ENCODE measurements around the gene TPSAB1. TPM values are rescaled to one million over a fixed set of nuclear protein-coding genes. Genes with fewer than 3 reads are reported as not detected.
"Not testable (repeated sequence)": the region's sequence is repeated elsewhere in the genome, so short reads cannot be mapped to it uniquely, and the experiment has no call there.

Gene TPSAB1
- total RNA-seq, 2 experiments from 2014 or later: not detected

- ATAC-seq: no peak
- no peak for DNase-seq
- H3K9me3 Mint-ChIP-seq (ENCODE audit: insufficient read depth): no peaks in the 10 kb centered on the region
- CTCF ChIA-PET: no interaction called here
- H3K27me3 Mint-ChIP-seq (ENCODE audit: low read depth): no peaks in the 10 kb centered on the region
- no peaks in the 10 kb centered on the region for H3K36me3 Mint-ChIP-seq (ENCODE audit: low read depth)
- H3K4me1 Mint-ChIP-seq (ENCODE audit: low read depth): no peaks in the 10 kb centered on the region
- POLR2A ChIA-PET: no interaction called here
- H3K4me3 Mint-ChIP-seq: no peak overlapping the region
- no peak overlapping the region for H3K27ac Mint-ChIP-seq
These were observed 18.6 kb upstream of the TPSAB1 start for GRCh38 chr16:1221628-1222552.

- ATAC-seq: no peak
- POLR2A ChIA-PET: no interaction called here
- H3K36me3 Mint-ChIP-seq (ENCODE audit: low read depth): no peaks in the 10 kb centered on the region
These were observed 17.8 kb upstream of the TPSAB1 start for GRCh38 chr16:1222553-1223354.

DNA sequence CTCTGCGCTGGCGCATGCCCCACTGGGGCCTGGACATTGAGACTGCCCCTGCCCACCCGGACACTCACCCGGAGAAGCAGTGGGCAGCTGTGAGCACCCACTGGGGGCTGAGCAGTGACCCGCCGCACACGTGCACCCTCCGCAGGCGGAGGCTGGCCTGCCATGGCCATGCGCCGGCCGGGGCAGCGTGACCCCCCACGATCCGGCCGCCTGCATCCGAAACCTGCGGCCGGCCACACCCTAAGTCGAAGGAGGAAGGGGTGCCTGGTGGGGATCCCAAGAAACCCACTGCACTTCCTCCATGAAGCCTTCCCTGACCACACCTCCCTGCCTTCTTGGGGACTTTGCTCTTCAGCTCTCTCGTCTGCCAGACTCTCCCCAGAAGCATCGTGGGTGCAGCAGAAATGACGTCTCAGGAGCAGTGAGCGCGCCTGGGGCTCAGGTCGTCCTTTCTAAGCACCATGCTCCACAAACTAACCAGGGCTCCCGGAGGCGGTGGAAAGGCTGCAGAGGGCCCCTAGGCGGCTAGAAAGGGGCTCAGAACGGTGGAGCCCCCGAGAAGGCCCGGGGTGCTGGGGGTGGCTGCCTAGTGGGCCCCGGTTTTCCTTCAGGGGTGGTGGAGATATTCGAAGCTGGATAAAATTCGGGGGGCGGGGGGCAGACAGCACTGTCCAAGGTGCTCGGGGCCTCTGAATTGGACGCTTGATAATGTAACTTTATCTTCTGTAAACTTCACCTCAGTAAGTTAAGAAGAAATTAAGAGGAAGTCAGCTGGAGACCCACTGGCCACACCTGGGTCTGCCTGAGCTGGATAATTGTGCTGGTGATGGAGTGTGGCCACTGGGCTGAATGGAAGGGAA is 16.9 kb upstream of the TPSAB1 start:
- no peak for ATAC-seq
- POLR2A ChIA-PET: no interaction called here
- no peak overlapping the region for H3K27ac Mint-ChIP-seq
- no peak for DNase-seq
- H3K9me3 Mint-ChIP-seq (ENCODE audit: insufficient read depth): no peaks in the 10 kb centered on the region
- H3K4me3 Mint-ChIP-seq: no peak overlapping the region
- H3K36me3 Mint-ChIP-seq (ENCODE audit: low read depth): no peaks in the 10 kb centered on the region
- no peaks in the 10 kb centered on the region for H3K27me3 Mint-ChIP-seq (ENCODE audit: low read depth)
- CTCF ChIA-PET: no interaction called here
- no peaks in the 10 kb centered on the region for H3K4me1 Mint-ChIP-seq (ENCODE audit: low read depth)

More at GRCh38 chr16:1222553-1223354, 17.8 kb upstream of the TPSAB1 start:
- no peak overlapping the region for H3K27ac Mint-ChIP-seq
- H3K9me3 Mint-ChIP-seq (ENCODE audit: insufficient read depth): no peaks in the 10 kb centered on the region
- no peaks in the 10 kb centered on the region for H3K27me3 Mint-ChIP-seq (ENCODE audit: low read depth)
- CTCF ChIA-PET: no interaction called here
- no peaks in the 10 kb centered on the region for H3K4me1 Mint-ChIP-seq (ENCODE audit: low read depth)
- no peak for DNase-seq
- H3K4me3 Mint-ChIP-seq: no peak overlapping the region

DNA sequence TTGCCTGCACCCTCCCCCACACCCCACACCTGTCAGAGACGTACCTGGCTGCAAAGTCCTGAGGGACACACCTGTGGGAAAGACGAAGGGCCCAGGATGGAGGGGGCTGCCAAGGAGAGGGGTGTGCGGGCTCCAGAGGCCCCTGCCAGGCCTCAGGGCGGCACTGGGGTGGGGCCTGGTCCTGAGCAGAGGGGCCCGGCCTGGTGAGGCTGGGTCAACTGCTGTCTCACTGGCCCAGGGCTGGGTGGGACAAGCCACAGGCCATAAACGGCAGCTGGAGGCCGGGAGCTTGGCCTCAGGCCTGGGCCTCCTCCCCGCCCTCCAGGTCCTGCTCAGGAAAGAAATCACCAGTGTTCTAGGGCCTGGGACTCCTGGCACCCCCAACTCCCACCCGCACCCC is 15.9 kb upstream of the TPSAB1 start:
- no peak for ATAC-seq
- Mint-ChIP-seq H3K4me1 (ENCODE audit: low read depth) (no peaks in the 10 kb centered on the region), H3K36me3 (ENCODE audit: low read depth) (no peaks in the 10 kb centered on the region), H3K9me3 (ENCODE audit: insufficient read depth) (no peaks in the 10 kb centered on the region), H3K27me3 (ENCODE audit: low read depth) (no peaks in the 10 kb centered on the region), H3K27ac (no peak overlapping the region), H3K4me3 (no peak overlapping the region)
- CTCF ChIA-PET: no interaction called here
- DNase-seq: no peak
- POLR2A ChIA-PET: no interaction called here

DNA sequence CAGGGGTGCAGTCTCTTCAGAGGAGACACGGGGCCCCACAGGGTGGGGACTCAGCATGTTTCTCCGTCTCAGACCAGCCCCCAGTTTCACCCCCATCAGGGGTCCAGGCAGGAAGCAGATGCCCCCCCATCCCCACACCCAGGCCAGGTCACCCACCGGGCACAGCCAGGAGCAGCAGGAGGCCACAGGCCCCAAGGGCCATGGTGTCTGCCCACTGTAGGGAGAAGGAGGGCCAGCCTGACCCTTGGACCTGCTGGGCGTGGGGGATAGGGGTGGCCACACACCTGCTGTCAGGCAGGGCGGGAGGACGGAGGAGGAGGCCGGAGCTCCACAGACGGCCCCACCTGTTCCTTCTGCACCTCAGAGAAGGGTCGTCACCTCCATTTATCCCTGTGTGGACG is 15.5 kb upstream of the TPSAB1 start, which contains the start of gene TPSG1:
Gene TPSG1, minus strand, starts transcription at position 218 of the 401 bp plus-strand sequence. Its CDS starts 16 bp downstream, at position 202.
- DNase-seq (no peak), ATAC-seq (no peak)
- no peaks in the 10 kb centered on the region for H3K27me3 Mint-ChIP-seq (ENCODE audit: low read depth)
- H3K9me3 Mint-ChIP-seq (ENCODE audit: insufficient read depth): no peaks in the 10 kb centered on the region
- CTCF ChIA-PET: no interaction called here
- no peak within 1 kb of the TSS for H3K27ac Mint-ChIP-seq
- H3K4me3 Mint-ChIP-seq: no peak within 1 kb of the TSS
- no peaks in the 10 kb centered on the region for H3K4me1 Mint-ChIP-seq (ENCODE audit: low read depth)
- H3K36me3 Mint-ChIP-seq (ENCODE audit: low read depth): no peaks in the 10 kb centered on the region
- POLR2A ChIA-PET: no interaction called here

- H3K27me3 Mint-ChIP-seq (ENCODE audit: low read depth); ATAC-seq; H3K4me1 Mint-ChIP-seq (ENCODE audit: low read depth); POLR2A ChIA-PET; H3K9me3 Mint-ChIP-seq (ENCODE audit: insufficient read depth); H3K36me3 Mint-ChIP-seq (ENCODE audit: low read depth); H3K4me3 Mint-ChIP-seq; DNase-seq; CTCF ChIA-PET; H3K27ac Mint-ChIP-seq: not testable (repeated sequence)
These were observed 14.7 kb upstream of the TPSAB1 start for GRCh38 chr16:1225728-1226311.

- H3K9me3 Mint-ChIP-seq (ENCODE audit: insufficient read depth); H3K27ac Mint-ChIP-seq; H3K27me3 Mint-ChIP-seq (ENCODE audit: low read depth); ATAC-seq; POLR2A ChIA-PET; H3K36me3 Mint-ChIP-seq (ENCODE audit: low read depth); H3K4me1 Mint-ChIP-seq (ENCODE audit: low read depth); DNase-seq; CTCF ChIA-PET; H3K4me3 Mint-ChIP-seq: not testable (repeated sequence)
These were observed 13.8 kb upstream of the TPSAB1 start for GRCh38 chr16:1226692-1227091.

- H3K4me1 Mint-ChIP-seq (ENCODE audit: low read depth); H3K27ac Mint-ChIP-seq; H3K36me3 Mint-ChIP-seq (ENCODE audit: low read depth); H3K27me3 Mint-ChIP-seq (ENCODE audit: low read depth); H3K4me3 Mint-ChIP-seq; ATAC-seq; H3K9me3 Mint-ChIP-seq (ENCODE audit: insufficient read depth); POLR2A ChIA-PET; CTCF ChIA-PET; DNase-seq: not testable (repeated sequence)
These were observed 12.3 kb upstream of the TPSAB1 start for GRCh38 chr16:1228227-1228626.

- H3K4me1 Mint-ChIP-seq (ENCODE audit: low read depth); ATAC-seq; DNase-seq; H3K27me3 Mint-ChIP-seq (ENCODE audit: low read depth); H3K4me3 Mint-ChIP-seq; CTCF ChIA-PET; POLR2A ChIA-PET; H3K36me3 Mint-ChIP-seq (ENCODE audit: low read depth); H3K27ac Mint-ChIP-seq; H3K9me3 Mint-ChIP-seq (ENCODE audit: insufficient read depth): not testable (repeated sequence)
These were observed 11.0 kb upstream of the TPSAB1 start for GRCh38 chr16:1229476-1229875.

DNA sequence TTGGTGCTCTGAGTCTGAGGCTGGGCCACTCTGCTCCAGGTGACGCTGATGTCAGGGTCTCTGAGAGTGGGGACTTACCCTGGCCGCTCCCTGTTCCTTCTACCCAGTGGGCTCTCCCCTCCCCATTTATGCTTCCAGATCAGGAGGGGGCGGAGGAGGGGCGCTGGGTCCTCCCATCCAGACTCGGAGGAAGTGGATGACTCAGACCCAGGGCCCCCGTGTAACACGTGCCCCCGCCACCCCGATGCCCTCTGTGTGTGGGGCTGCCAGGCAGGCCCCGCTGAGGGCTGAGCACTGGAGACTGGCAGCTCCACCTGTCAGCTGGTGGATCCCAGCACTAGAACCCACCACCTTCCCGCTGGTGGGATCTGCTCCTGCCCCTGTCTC is 10.4 kb upstream of the TPSAB1 start, which contains the start of gene TPSB2:
Gene TPSB2, minus strand, starts transcription at position 101 of the 387 bp plus-strand sequence. CDS start 233 bp downstream, outside the sequence.
- H3K27me3 Mint-ChIP-seq (ENCODE audit: low read depth); CTCF ChIA-PET; H3K4me3 Mint-ChIP-seq; H3K4me1 Mint-ChIP-seq (ENCODE audit: low read depth); H3K36me3 Mint-ChIP-seq (ENCODE audit: low read depth); DNase-seq; ATAC-seq; POLR2A ChIA-PET; H3K9me3 Mint-ChIP-seq (ENCODE audit: insufficient read depth); H3K27ac Mint-ChIP-seq: not testable (repeated sequence)

DNA sequence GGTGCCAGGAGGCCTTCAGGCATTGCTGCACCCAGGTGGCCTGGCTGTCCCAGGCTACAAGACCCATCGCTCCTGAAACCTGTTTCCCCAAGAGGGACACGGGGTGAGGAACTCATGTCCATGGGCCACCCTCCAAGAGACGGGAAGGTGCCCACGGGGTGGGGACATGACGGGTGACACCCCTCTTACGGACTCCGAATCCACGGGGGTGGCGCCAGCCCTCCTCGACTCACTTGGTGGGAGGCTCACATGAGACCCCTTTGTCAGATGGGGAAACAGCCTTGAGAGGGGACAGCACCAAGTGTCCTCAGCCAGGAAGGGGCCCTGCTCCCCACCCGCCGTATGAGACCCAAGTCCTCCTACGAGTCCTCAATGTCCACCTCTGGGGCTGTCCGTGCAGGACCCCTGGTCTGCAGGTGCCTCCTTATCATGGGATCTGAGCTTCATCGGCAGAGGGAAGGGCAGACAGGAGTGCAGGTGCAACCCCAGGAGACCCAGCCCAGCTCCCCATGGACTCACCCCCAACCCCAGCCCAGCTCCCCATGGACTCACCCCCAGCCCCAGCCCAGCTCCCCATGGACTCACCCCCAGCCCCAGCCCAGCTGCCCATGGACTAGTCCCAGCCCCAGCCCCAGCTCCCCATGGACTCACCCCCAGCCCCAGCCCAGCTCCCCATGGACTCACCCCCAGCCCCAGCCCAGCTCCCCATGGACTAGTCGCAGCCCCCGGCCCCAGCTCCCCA is 9.9 kb upstream of the TPSAB1 start:
- ATAC-seq; DNase-seq; H3K4me1 Mint-ChIP-seq (ENCODE audit: low read depth); H3K27me3 Mint-ChIP-seq (ENCODE audit: low read depth); H3K9me3 Mint-ChIP-seq (ENCODE audit: insufficient read depth); POLR2A ChIA-PET; H3K36me3 Mint-ChIP-seq (ENCODE audit: low read depth); H3K4me3 Mint-ChIP-seq; H3K27ac Mint-ChIP-seq; CTCF ChIA-PET: not testable (repeated sequence)
